Stomach (tissue), 9 donors: ENCODE data around the gene PKP4. TPM values are rescaled to one million over a fixed set of nuclear protein-coding genes. Genes with fewer than 3 reads are reported as not detected.

ENCODE experiments used
- DNase-seq, 2 donors: peaks; one replicate each; pipeline versions ENCODE4 v3.0.0 to v3.0.0-alpha.2; 2013 to 2019
- H3K27ac ChIP-seq, 5 donors: fragments of 200-600 bp in 4 of 5; sonication (generic) in 4 of 5; one replicate each; pipeline ENCODE4 v1.5.1; 2013 to 2019; ENCODE audit warnings: mild to moderate bottlenecking in 1 of 5, moderate library complexity in 1 of 5
- H3K27me3 ChIP-seq, 3 donors: fragments of 200-600 bp; sonication (generic); one replicate each; pipeline ENCODE4 v1.5.1; 2017 to 2019; ENCODE audit warnings: mixed run types in 1 of 3
- H3K36me3 ChIP-seq, 4 donors: fragments of 200-600 bp; sonication (generic); 1 replicate in 3 of 4; 2 replicates in 1 of 4; pipeline ENCODE4 v1.5.1; 2016 to 2019
- H3K4me1 ChIP-seq, 4 donors: fragments of 200-600 bp; sonication (generic); one replicate each; pipeline ENCODE4 v1.5.1; 2016 to 2019
- H3K4me3 ChIP-seq, 4 donors: fragments of 200-600 bp; sonication (generic) in 3 of 4; one replicate each; pipeline ENCODE4 v1.5.1; 2016 to 2019; ENCODE audit warnings: mild to moderate bottlenecking in 1 of 4
- H3K9me3 ChIP-seq, 4 donors: fragments of 200-600 bp; sonication (generic); one replicate each; pipeline ENCODE4 v1.5.1; 2016 to 2019
- EP300 ChIP-seq: sonication (generic); formaldehyde crosslinking; IDR thresholded peaks from one replicate; pipeline ENCODE4 v1.6.1; 2017; ENCODE audit warnings: antibody characterized with exemption
- POLR2A ChIP-seq, 4 donors: fragments of 450-650 bp; IDR thresholded peaks; one replicate each; pipeline ENCODE4 v1.6.1; 2016; ENCODE audit warnings: antibody characterized with exemption in 4 of 4, control low read depth in 2 of 4, mild to moderate bottlenecking in 1 of 4, moderate library complexity in 1 of 4
- POLR2AphosphoS5 ChIP-seq, 3 donors: sonication (generic); formaldehyde crosslinking; IDR thresholded peaks; one replicate each; pipeline ENCODE4 v1.6.1; 2016; ENCODE audit warnings: antibody characterized with exemption in 3 of 3
- WGBS, 5 donors: extraction: QIAGEN DNeasy Blood & Tissue Kit in 3 of 5; methylation state at CpG; one replicate each; pipeline versions ENCODE4 v1.1.5 to v1.1.7; 2013 to 2018; 5-methylcytosine and 5-hydroxymethylcytosine counted together
- intact Hi-C: fragments of 100-400 bp; cut with DNase I; formaldehyde crosslinking; loops from one replicate; pipeline ENCODE4 v1.15.1; 2023; ENCODE audit warnings: low total_unique reads
- polyA plus RNA-seq, 3 donors: library from polyadenylated mRNA; stranded (reverse); fragments of 200-250 nt; gene quantifications; one replicate each; pipeline ENCODE4 v1.2.3, GENCODE V29; 2013
- total RNA-seq, 5 donors: library from RNA; depleted of rRNA; stranded (reverse); fragments of >200 nt; gene quantifications; one replicate each; pipeline versions ENCODE4 v1.1.0 to v1.2.3, GENCODE V29; 2014 to 2016
- TF ChIP-seq, protein P1 (sequence below), 7 experiments: fragments of 450-650 bp in 4 of 7; fragments of 200-600 bp in 3 of 7; sonication (generic) in 3 of 7; IDR thresholded peaks; one replicate each; pipeline ENCODE4 v1.5.1; 2016 to 2019; ENCODE audit warnings: antibody characterized with exemption in 7 of 7, control low read depth in 2 of 7, mild to moderate bottlenecking in 1 of 7
- donor health status: healthy with polysubstance abuse.
- donor health status: Bipolar disorder and iron deficiency.
- donor health status: healthy.

PKP4 gene
- total and polyA plus RNA-seq, 8 donors: 20.5 to 223 (median 75.8) TPM

- intact Hi-C loops: no loop called here
- no peaks in the 10 kb centered on the region for H3K36me3 ChIP-seq
- H3K27ac ChIP-seq: no peak overlapping the region
- WGBS, 5 donors: 80 to 88% (median 82%) methylated on average over 8 of the region's 8 CpGs
- H3K27me3 ChIP-seq: no peaks in the 10 kb centered on the region
- H3K9me3 ChIP-seq: no peaks in the 10 kb centered on the region
- no peak for DNase-seq
- no peak for TF ChIP-seq POLR2AphosphoS5 (IDR thresholded peaks at IDR 0.05)
- H3K4me1 ChIP-seq: peaks cover 11 to 36% (median 25%) of the 10 kb centered on the region in 4 donors
- no peak overlapping the region for H3K4me3 ChIP-seq
Observed at GRCh38 chr2:158484892-158485556, 28.3 kb downstream of the PKP4 start.

DNA sequence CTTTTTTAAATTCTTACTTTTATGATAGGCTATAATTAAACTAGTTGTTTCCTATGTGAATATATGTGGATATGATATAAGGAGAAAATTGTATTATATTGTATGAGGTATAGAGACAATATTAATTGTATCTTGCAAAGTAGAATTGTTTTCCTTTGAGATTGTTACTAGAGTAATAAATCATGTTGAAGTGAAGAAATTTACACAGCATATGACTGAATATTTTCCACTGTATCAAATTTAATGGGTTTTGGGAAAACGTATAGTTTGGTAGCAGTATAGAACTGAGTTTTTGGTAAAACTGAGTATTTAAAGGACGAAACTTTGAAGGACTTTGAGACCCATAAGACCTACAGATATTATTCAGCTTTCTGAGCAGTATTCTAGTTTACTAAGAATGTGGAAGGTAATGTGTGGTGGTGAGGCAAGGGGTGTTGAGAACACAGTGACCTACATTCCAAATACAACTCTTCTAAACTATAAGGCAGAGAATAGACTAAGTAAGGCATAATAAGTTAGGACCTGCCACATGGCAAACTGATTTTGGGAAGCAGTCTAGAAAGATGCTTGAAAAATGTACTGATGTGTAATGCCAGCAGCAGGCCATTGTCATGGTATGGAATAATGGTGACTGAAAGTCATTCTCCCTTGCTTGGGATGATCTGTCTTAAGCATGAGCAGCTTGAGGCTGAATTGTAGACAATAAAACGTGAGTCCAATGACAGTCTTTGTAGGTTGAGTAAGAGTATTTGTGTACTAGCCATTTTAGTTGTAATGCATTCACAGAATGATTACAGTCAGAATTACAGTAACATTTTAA is 29.6 kb downstream of the PKP4 start:
- Histone ChIP-seq H3K36me3 (no peaks in the 10 kb centered on the region), H3K27ac (no peak overlapping the region), H3K4me3 (no peak overlapping the region), H3K4me1 (peaks cover 11 to 42% (median 25%) of the 10 kb centered on the region in 4 donors), H3K9me3 (no peaks in the 10 kb centered on the region), H3K27me3 (no peaks in the 10 kb centered on the region)
- WGBS, 5 donors: 77 to 92% (median 88%) methylated on average over 3 of the region's 3 CpGs
- intact Hi-C loops: no loop called here
- DNase-seq: no peak
- TF ChIP-seq, protein P1, sequence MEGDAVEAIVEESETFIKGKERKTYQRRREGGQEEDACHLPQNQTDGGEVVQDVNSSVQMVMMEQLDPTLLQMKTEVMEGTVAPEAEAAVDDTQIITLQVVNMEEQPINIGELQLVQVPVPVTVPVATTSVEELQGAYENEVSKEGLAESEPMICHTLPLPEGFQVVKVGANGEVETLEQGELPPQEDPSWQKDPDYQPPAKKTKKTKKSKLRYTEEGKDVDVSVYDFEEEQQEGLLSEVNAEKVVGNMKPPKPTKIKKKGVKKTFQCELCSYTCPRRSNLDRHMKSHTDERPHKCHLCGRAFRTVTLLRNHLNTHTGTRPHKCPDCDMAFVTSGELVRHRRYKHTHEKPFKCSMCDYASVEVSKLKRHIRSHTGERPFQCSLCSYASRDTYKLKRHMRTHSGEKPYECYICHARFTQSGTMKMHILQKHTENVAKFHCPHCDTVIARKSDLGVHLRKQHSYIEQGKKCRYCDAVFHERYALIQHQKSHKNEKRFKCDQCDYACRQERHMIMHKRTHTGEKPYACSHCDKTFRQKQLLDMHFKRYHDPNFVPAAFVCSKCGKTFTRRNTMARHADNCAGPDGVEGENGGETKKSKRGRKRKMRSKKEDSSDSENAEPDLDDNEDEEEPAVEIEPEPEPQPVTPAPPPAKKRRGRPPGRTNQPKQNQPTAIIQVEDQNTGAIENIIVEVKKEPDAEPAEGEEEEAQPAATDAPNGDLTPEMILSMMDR (IDR thresholded peaks at IDR 0.05): no peak
- no peak for TF ChIP-seq EP300
- no peak for TF ChIP-seq POLR2AphosphoS5 (IDR thresholded peaks at IDR 0.05)
- TF ChIP-seq POLR2A (IDR thresholded peaks at IDR 0.05): no peak

GRCh38 chr2:158486970-158487325 is 30.2 kb downstream of the PKP4 start:
- TF ChIP-seq POLR2AphosphoS5 (IDR thresholded peaks at IDR 0.05): no peak
- TF ChIP-seq, protein P1 (IDR thresholded peaks at IDR 0.05): no peak
- TF ChIP-seq POLR2A (IDR thresholded peaks at IDR 0.05): no peak
- TF ChIP-seq EP300: no peak
- no peak overlapping the region for H3K4me3 ChIP-seq
- H3K27ac ChIP-seq: no peak overlapping the region
- intact Hi-C loops: no loop called here
- peaks cover 11 to 42% (median 25%) of the 10 kb centered on the region in 4 donors for H3K4me1 ChIP-seq
- no peaks in the 10 kb centered on the region for H3K27me3 ChIP-seq
- no peaks in the 10 kb centered on the region for H3K36me3 ChIP-seq
- WGBS, 5 donors: 65 to 84% (median 78%) methylated on average over 5 of the region's 5 CpGs
- DNase-seq: no peak
- H3K9me3 ChIP-seq: no peaks in the 10 kb centered on the region

DNA sequence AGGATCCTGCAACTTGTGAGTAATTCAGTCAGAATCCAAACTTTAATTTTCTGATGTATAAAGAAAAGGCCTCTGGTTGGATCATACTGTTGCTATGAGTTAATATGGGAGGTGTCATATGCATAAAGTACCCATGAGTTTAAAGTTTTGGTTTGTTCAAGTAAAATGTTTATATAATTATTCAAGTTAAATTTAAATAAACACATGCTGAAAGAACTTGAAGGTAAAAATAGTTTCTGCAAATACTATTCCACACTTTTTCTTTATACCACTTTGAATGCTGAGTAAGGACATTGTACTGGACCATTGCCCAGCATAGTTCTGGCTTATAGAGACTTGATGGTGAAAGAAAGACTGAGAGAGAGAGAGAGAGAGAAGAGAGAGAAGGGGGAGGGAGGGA is 30.7 kb downstream of the PKP4 start:
- H3K36me3 ChIP-seq: no peaks in the 10 kb centered on the region
- peak in 1 of 2 donors; percentile 65 for DNase-seq
- intact Hi-C loops: no loop called here
- TF ChIP-seq POLR2AphosphoS5 (IDR thresholded peaks at IDR 0.05): no peak
- TF ChIP-seq, protein P1 (IDR thresholded peaks at IDR 0.05): no peak
- TF ChIP-seq EP300: no peak
- TF ChIP-seq POLR2A (IDR thresholded peaks at IDR 0.05): no peak
- no peak overlapping the region for H3K4me3 ChIP-seq
- H3K9me3 ChIP-seq: no peaks in the 10 kb centered on the region
- H3K27me3 ChIP-seq: no peaks in the 10 kb centered on the region
- no peak overlapping the region for H3K27ac ChIP-seq
- peaks cover 11 to 42% (median 25%) of the 10 kb centered on the region in 4 donors for H3K4me1 ChIP-seq
